Measurements from ENCODE around the gene AKAP6.

DNA sequence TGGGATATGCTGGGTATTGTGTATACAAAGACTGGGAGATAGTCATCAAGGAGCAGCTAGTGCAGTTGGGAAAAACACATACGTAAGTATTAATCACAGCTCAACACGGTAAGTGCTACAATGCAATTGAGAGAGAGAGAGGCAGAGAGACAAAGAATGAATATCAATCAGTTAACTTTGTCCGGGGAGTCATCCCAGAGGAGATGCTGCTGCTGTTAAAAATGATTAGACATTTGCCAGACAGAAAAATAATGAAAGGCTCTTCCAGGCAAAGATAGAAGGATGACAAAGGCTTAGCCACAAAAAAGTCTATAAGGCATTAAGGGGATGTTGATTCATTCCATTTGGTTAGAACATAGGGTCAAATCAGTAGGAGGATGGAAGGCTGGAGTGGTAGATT is 45.1 kb downstream of the AKAP6 start:
- TF ChIP-seq CTCF (conservative IDR thresholded peaks at IDR 0.05), result no peak
- TF ChIP-seq ZFX (IDR thresholded peaks at IDR 0.05), result no peak
